RKO (cell line): ENCODE data around the gene RAD21L1.

Experiments used
- DNase-seq: peaks from one replicate; pipeline ENCODE4 v3.0.0-alpha.2; 2016; ENCODE audit warnings: low spot score

Gene RAD21L1

GRCh38 chr20:1295276-1295930 is 69.6 kb downstream of the RAD21L1 start:
- DNase-seq: no peak

- DNase-seq: no peak
These were observed 70.3 kb downstream of the RAD21L1 start for GRCh38 chr20:1296117-1296610.

- DNase-seq: no peak
These were observed 71.1 kb downstream of the RAD21L1 start for GRCh38 chr20:1296922-1297321.

GRCh38 chr20:1297486-1297885 is 71.6 kb downstream of the RAD21L1 start:
- no peak for DNase-seq

- DNase-seq: no peak
These were observed 72.3 kb downstream of the RAD21L1 start for GRCh38 chr20:1298166-1298565.

GRCh38 chr20:1298888-1299511 is 73.2 kb downstream of the RAD21L1 start:
- DNase-seq: no peak

- DNase-seq: no peak
These were observed 73.7 kb downstream of the RAD21L1 start for GRCh38 chr20:1299522-1299921.

- no peak for DNase-seq
These were observed 74.4 kb downstream of the RAD21L1 start for GRCh38 chr20:1300083-1300840.

GRCh38 chr20:1301031-1301529 is 75.2 kb downstream of the RAD21L1 start:
- DNase-seq: peak; percentile 37

GRCh38 chr20:1302685-1303541 is 77.1 kb downstream of the RAD21L1 start:
- DNase-seq: peak; percentile 23

- DNase-seq: no peak
These were observed 79.1 kb downstream of the RAD21L1 start for GRCh38 chr20:1304710-1305515.
